Ammon's horn (tissue), 1 donor: ENCODE results near the gene KIZ.
A peak's percentile ranks its signal among the peaks of the same experiment; 100 is the strongest.
"Not testable (repeated sequence)": the region's sequence is repeated elsewhere in the genome, so short reads cannot be mapped to it uniquely, and the experiment has no call there.

Experiments
- DNase-seq: peaks from one replicate; pipeline ENCODE4 v3.0.0-alpha.2; 2016; ENCODE audit warnings: low spot score

Gene KIZ

GRCh38 chr20:21139881-21140566 is 14.1 kb downstream of the KIZ start:
- DNase-seq = no peak

- DNase-seq = no peak
These were observed 15.9 kb downstream of the KIZ start for GRCh38 chr20:21141825-21142224.

- no peak for DNase-seq
These were observed 17.5 kb downstream of the KIZ start for GRCh38 chr20:21143194-21143890.

- no peak for DNase-seq
These were observed 19.5 kb downstream of the KIZ start for GRCh38 chr20:21145424-21145823.

GRCh38 chr20:21146215-21146614 is 20.3 kb downstream of the KIZ start:
- no peak for DNase-seq

- DNase-seq = no peak
These were observed 21.7 kb downstream of the KIZ start for GRCh38 chr20:21147593-21147992.

- no peak for DNase-seq
These were observed 23.5 kb downstream of the KIZ start for GRCh38 chr20:21149344-21149743.

- peak; percentile 50 for DNase-seq
These were observed 25.9 kb downstream of the KIZ start for GRCh38 chr20:21151791-21152190.

GRCh38 chr20:21154692-21155091 is 28.8 kb downstream of the KIZ start:
- DNase-seq = no peak

- DNase-seq = no peak
These were observed 29.4 kb downstream of the KIZ start for GRCh38 chr20:21155268-21155667.

- no peak for DNase-seq
These were observed 30.4 kb downstream of the KIZ start for GRCh38 chr20:21156266-21156665.

- DNase-seq = no peak
These were observed 31.1 kb downstream of the KIZ start for GRCh38 chr20:21157006-21157405.

- DNase-seq = no peak
These were observed 33.9 kb downstream of the KIZ start for GRCh38 chr20:21159658-21160380.

GRCh38 chr20:21161926-21162325 is 36.0 kb downstream of the KIZ start:
- DNase-seq = no peak

GRCh38 chr20:21162631-21163030 is 36.7 kb downstream of the KIZ start:
- no peak for DNase-seq

- DNase-seq = no peak
These were observed 40.9 kb downstream of the KIZ start for GRCh38 chr20:21166801-21167200.

- no peak for DNase-seq
These were observed 41.4 kb downstream of the KIZ start for GRCh38 chr20:21167261-21167660.

GRCh38 chr20:21168061-21168460 is 42.2 kb downstream of the KIZ start:
- DNase-seq = not testable (repeated sequence)

GRCh38 chr20:21172626-21173025 is 46.7 kb downstream of the KIZ start:
- no peak for DNase-seq

GRCh38 chr20:21173485-21173884 is 47.6 kb downstream of the KIZ start:
- DNase-seq = no peak

GRCh38 chr20:21174516-21175239 is 48.8 kb downstream of the KIZ start:
- DNase-seq = no peak

- no peak for DNase-seq
These were observed 49.6 kb downstream of the KIZ start for GRCh38 chr20:21175433-21175832.
